HFF-Myc (cell line): Measurements from ENCODE around the gene PVRIG.
"Not testable (repeated sequence)": the region's sequence is repeated elsewhere in the genome, so short reads cannot be mapped to it uniquely, and the experiment has no call there.

Source experiments
- DNase-seq: peaks from one replicate; pipeline ENCODE4 v3.0.0-alpha.2; 2011; ENCODE audit warnings: low read depth; ENCODE audit errors: extremely low read depth
- H3K4me3 ChIP-seq: replicated peaks from 2 replicates; pipeline ENCODE4 v1.5.1; 2011; ENCODE audit warnings: low read depth, mild to moderate bottlenecking, control low read depth, low read length
- CTCF ChIP-seq: IDR thresholded peaks from 2 replicates; pipeline ENCODE4 v1.5.1; 2012; ENCODE audit warnings: mild to moderate bottlenecking, low read depth, low read length, control low read depth; ENCODE audit errors: missing control alignments

PVRIG gene

GRCh38 chr7:100267648-100268047 is 47.9 kb downstream of the PVRIG start:
- no peak for DNase-seq
- no peak for TF ChIP-seq CTCF
- no peak overlapping the region for H3K4me3 ChIP-seq

DNA sequence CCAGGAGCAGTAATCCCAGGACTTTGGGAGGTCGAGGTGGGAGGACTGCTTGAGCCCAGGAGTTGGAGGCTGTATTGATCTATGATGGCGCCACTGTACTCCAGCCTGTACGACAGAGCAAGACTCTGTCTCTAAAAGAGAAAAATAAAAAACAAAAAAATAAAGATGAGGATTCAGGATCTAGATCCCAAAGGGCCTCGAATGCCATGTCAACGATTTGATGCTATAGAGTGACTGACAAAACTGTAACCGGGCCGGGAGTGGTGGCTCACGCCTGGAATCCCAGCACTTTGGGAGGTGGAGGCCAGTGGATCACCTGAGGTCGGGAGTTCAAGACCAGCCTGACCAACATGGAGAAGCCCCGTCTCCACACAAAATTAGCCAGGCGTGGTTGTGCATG is 49.1 kb downstream of the PVRIG start:
- DNase-seq = not testable (repeated sequence)

GRCh38 chr7:100269306-100270045 is 49.7 kb downstream of the PVRIG start:
- H3K4me3 ChIP-seq, DNase-seq: not testable (repeated sequence)

More for the DNA sequence above, 49.1 kb downstream of the PVRIG start:
- H3K4me3 ChIP-seq = not testable (repeated sequence)

- H3K4me3 ChIP-seq = peak overlapping the region; percentile 48
- not testable (repeated sequence) for DNase-seq
These were observed 50.5 kb downstream of the PVRIG start for GRCh38 chr7:100270046-100270918.
